ENCODE results near the gene LDLRAD4.

LDLRAD4 gene

GRCh38 chr18:13374096-13374467 lies 155.5 kb downstream of the LDLRAD4 start:
- no peak for DNase-seq (ENCODE audit: low read depth in 1 of 2, low spot score in 1 of 2)
- Histone ChIP-seq H3K27me3 (ENCODE audit: insufficient read depth, poor library complexity, severe bottlenecking) (no peaks in the 10 kb centered on the region), H3K27ac (replicated peaks) (no peak overlapping the region), H3K4me3 (replicated peaks; ENCODE audit: insufficient read depth, low read length) (no peak overlapping the region)
- TF ChIP-seq POLR2AphosphoS5 (IDR thresholded peaks at IDR 0.05; ENCODE audit: low read depth) = no peak
- TF ChIP-seq GABPA (IDR thresholded peaks at IDR 0.05; ENCODE audit: low read depth) = no peak
- no peak for TF ChIP-seq REST (IDR thresholded peaks at IDR 0.05; ENCODE audit: insufficient replicate concordance, low read depth)
- no peak for TF ChIP-seq SPI1 (IDR thresholded peaks at IDR 0.05; ENCODE audit: borderline replicate concordance, low read depth)
- TF ChIP-seq, protein P1, sequence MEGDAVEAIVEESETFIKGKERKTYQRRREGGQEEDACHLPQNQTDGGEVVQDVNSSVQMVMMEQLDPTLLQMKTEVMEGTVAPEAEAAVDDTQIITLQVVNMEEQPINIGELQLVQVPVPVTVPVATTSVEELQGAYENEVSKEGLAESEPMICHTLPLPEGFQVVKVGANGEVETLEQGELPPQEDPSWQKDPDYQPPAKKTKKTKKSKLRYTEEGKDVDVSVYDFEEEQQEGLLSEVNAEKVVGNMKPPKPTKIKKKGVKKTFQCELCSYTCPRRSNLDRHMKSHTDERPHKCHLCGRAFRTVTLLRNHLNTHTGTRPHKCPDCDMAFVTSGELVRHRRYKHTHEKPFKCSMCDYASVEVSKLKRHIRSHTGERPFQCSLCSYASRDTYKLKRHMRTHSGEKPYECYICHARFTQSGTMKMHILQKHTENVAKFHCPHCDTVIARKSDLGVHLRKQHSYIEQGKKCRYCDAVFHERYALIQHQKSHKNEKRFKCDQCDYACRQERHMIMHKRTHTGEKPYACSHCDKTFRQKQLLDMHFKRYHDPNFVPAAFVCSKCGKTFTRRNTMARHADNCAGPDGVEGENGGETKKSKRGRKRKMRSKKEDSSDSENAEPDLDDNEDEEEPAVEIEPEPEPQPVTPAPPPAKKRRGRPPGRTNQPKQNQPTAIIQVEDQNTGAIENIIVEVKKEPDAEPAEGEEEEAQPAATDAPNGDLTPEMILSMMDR (IDR thresholded peaks at IDR 0.05; ENCODE audit: insufficient read depth, low read length) = no peak

DNA sequence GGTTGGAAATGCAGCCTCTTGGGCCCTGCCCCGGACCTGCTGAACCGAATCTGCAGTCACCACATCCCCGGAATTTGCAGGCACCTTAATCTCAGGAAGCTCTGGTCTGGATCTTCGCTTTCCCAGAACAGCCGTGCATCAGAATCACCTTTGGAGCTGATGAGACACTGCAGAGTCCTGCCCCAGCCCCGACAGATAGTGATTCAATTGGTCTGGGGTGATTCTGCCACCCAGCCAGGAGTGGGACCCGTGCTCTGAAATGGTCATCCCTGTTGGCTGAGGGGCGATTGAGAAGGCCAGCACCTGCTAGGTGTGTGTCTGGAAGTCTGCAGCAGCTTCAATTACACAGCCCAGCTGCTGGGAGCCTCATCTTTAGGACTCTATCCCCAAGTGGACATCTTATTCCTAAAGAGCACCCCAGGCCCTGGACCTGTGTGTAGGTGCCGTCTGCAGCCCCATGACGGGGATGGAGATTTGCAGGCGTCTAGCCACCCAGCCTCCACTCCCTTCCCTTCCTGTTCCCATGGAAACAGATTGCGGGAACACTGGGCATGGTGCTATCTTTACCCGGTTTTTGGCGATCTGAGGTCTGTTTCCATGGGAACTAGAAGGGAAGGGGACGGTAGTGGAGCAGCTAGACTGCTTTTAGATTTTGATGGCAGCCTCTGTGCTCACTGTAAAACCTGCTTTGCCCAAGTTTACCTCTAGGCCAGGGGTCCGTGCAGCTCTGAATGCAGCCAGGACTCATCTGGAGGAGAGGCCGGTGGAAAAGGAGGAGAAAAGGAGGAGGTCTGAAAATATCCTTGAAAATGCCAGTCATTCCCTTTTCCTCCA lies 156.1 kb downstream of the LDLRAD4 start:
- Histone ChIP-seq H3K4me3 (replicated peaks; ENCODE audit: insufficient read depth, low read length) (no peak overlapping the region), H3K27ac (replicated peaks) (no peak overlapping the region), H3K27me3 (ENCODE audit: insufficient read depth, poor library complexity, severe bottlenecking) (no peaks in the 10 kb centered on the region)
- no peak for DNase-seq (ENCODE audit: low read depth in 1 of 2, low spot score in 1 of 2)
- TF ChIP-seq GABPA (IDR thresholded peaks at IDR 0.05; ENCODE audit: low read depth) = no peak
- no peak for TF ChIP-seq POLR2AphosphoS5 (IDR thresholded peaks at IDR 0.05; ENCODE audit: low read depth)
- TF ChIP-seq SPI1 (IDR thresholded peaks at IDR 0.05; ENCODE audit: borderline replicate concordance, low read depth) = no peak
- TF ChIP-seq REST (IDR thresholded peaks at IDR 0.05; ENCODE audit: insufficient replicate concordance, low read depth) = no peak
- TF ChIP-seq, protein P1 (IDR thresholded peaks at IDR 0.05; ENCODE audit: insufficient read depth, low read length) = no peak

DNA sequence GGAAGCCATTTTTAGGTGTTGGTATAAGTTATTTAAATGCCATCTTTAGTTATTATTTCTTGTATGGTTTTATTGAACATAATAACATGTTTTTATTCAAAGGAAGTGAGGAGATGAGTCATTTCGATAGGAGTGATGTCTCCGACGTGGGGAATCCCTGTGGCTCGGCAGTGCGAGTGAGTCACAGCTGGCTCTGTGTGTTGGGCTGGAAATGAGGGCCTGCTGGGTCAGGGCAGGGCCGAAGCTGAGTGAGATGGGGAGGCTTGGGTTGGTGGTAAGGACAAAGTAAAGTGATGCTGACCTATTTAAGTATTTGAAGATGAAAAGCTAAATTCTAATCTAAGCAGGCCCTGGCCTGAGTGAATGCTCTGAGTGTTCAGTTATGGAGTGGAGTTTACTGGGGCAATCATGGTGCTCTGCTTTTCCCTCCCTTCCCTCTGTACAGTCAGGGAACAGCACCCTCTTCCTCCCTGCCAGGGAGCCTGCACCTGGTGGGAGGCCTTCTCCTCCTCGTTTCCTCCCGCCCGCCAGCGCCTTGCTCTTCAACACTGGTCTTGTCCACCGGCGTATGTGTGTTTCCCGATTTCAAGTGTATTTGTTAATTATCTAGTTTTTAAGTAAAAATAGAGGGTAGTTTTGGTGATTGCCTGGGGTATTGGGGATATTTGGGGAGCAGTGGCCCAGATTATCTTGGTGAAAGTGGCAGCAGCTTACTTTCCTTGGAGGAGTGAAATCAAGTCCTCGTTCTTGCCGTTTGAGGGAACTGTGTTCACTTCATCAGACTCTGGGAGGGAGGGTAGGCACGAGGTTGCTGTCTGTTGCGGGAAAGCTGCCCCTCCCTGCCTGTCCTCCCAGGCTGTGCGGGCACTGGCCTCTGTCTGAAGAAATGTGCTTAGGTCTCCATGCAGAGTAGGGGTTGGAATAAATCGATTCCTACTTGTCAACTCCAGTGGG lies 157.0 kb downstream of the LDLRAD4 start:
- Histone ChIP-seq H3K4me3 (replicated peaks; ENCODE audit: insufficient read depth, low read length) (no peak overlapping the region), H3K27ac (replicated peaks) (no peak overlapping the region), H3K27me3 (ENCODE audit: insufficient read depth, poor library complexity, severe bottlenecking) (no peaks in the 10 kb centered on the region)
- DNase-seq (ENCODE audit: low read depth in 1 of 2, low spot score in 1 of 2) = no peak
- no peak for TF ChIP-seq GABPA (IDR thresholded peaks at IDR 0.05; ENCODE audit: low read depth)
- TF ChIP-seq, protein P1 (IDR thresholded peaks at IDR 0.05; ENCODE audit: insufficient read depth, low read length) = no peak
- no peak for TF ChIP-seq REST (IDR thresholded peaks at IDR 0.05; ENCODE audit: insufficient replicate concordance, low read depth)
- no peak for TF ChIP-seq SPI1 (IDR thresholded peaks at IDR 0.05; ENCODE audit: borderline replicate concordance, low read depth)
- no peak for TF ChIP-seq POLR2AphosphoS5 (IDR thresholded peaks at IDR 0.05; ENCODE audit: low read depth)

Data from HL-60 (cell line).